H9 (cell line): ENCODE results near the gene CASK. TPM values are rescaled to one million over a fixed set of nuclear protein-coding genes. Genes with fewer than 3 reads are reported as not detected.

Experiments
- DNase-seq: peaks from one replicate; pipeline ENCODE4 v3.0.0-alpha.2; 2017
- H2AFZ ChIP-seq: one replicate; pipeline ENCODE4 v1.6.1; 2013; ENCODE audit warnings: mild to moderate bottlenecking, low read length, control low read depth, moderate library complexity
- H2AK5ac ChIP-seq: 2 replicates; pipeline ENCODE4 v1.6.1; 2013; ENCODE audit warnings: low read length, control low read depth, mixed read lengths; ENCODE audit not compliant: insufficient read length
- H2BK120ac ChIP-seq: one replicate; pipeline ENCODE4 v1.6.1; 2013; ENCODE audit warnings: low read depth, mild to moderate bottlenecking, low read length, control low read depth, inconsistent platforms; ENCODE audit not compliant: poor library complexity, severe bottlenecking
- H2BK12ac ChIP-seq: 2 replicates; pipeline ENCODE4 v1.6.1; 2013; ENCODE audit warnings: low read length, control low read depth, mixed read lengths, low read depth; ENCODE audit not compliant: insufficient read length
- H2BK15ac ChIP-seq: 2 replicates; pipeline ENCODE4 v1.6.1; 2013; ENCODE audit warnings: low read depth, low read length, control low read depth
- H2BK20ac ChIP-seq: one replicate; pipeline ENCODE4 v1.6.1; 2013; ENCODE audit warnings: low read depth, mild to moderate bottlenecking, low read length, control low read depth, inconsistent platforms; ENCODE audit not compliant: poor library complexity, severe bottlenecking
- H2BK5ac ChIP-seq: 2 replicates; pipeline ENCODE4 v1.6.1; 2013; ENCODE audit warnings: low read length, control low read depth, mixed read lengths; ENCODE audit not compliant: insufficient read length
- H3K14ac ChIP-seq: 2 replicates; pipeline ENCODE4 v1.6.1; 2013; ENCODE audit warnings: low read length, control low read depth; ENCODE audit not compliant: insufficient read depth
- H3K18ac ChIP-seq: 2 replicates; pipeline ENCODE4 v1.6.1; 2013; ENCODE audit warnings: low read depth, mild to moderate bottlenecking, mixed read lengths, low read length, control low read depth; ENCODE audit not compliant: insufficient read length
- H3K23ac ChIP-seq: 2 replicates; pipeline ENCODE4 v1.6.1; 2013; ENCODE audit warnings: low read length, control low read depth, mixed read lengths, low read depth; ENCODE audit not compliant: insufficient read length
- H3K23me2 ChIP-seq: 2 replicates; pipeline ENCODE4 v1.6.1; 2013; ENCODE audit warnings: low read depth, mild to moderate bottlenecking, mixed read lengths, low read length, control low read depth; ENCODE audit not compliant: insufficient read length, poor library complexity, severe bottlenecking
- H3K27ac ChIP-seq: 2 replicates; pipeline ENCODE4 v1.5.1; 2013; ENCODE audit warnings: low read length, control low read depth, mixed read lengths, low read depth; ENCODE audit not compliant: insufficient read length
- H3K27me3 ChIP-seq: 2 replicates; pipeline ENCODE4 v1.6.1; 2013; ENCODE audit warnings: low read length, control low read depth, inconsistent platforms; ENCODE audit not compliant: insufficient read depth
- H3K4ac ChIP-seq: 2 replicates; pipeline ENCODE4 v1.6.1; 2013; ENCODE audit warnings: low read depth, mild to moderate bottlenecking, control low read depth, inconsistent platforms, low read length, moderate library complexity
- H3K4me1 ChIP-seq: 2 replicates; pipeline ENCODE4 v1.6.1; 2013; ENCODE audit warnings: low read length, control low read depth, inconsistent platforms; ENCODE audit not compliant: insufficient read depth
- H3K4me2 ChIP-seq: 2 replicates; pipeline ENCODE4 v1.6.1; 2013; ENCODE audit warnings: low read length, control low read depth, mixed read lengths; ENCODE audit not compliant: insufficient read length, insufficient read depth
- H3K56ac ChIP-seq: 2 replicates; pipeline ENCODE4 v1.6.1; 2013; ENCODE audit warnings: low read depth, mild to moderate bottlenecking, mixed read lengths, low read length, control low read depth; ENCODE audit not compliant: insufficient read length
- H3K79me1 ChIP-seq: 2 replicates; pipeline ENCODE4 v1.6.1; 2013; ENCODE audit warnings: low read depth, mild to moderate bottlenecking, moderate library complexity, low read length, control low read depth, inconsistent platforms; ENCODE audit not compliant: insufficient read depth, poor library complexity, severe bottlenecking
- H3K79me2 ChIP-seq: 2 replicates; pipeline ENCODE4 v1.6.1; 2013; ENCODE audit warnings: low read length, control low read depth, inconsistent platforms; ENCODE audit not compliant: insufficient read depth
- H3K9ac ChIP-seq: 2 replicates; pipeline ENCODE4 v1.6.1; 2013; ENCODE audit warnings: low read length, control low read depth, mixed read lengths; ENCODE audit not compliant: insufficient read length; ENCODE audit errors: extremely low read depth
- H3K9me3 ChIP-seq: one replicate; pipeline ENCODE4 v1.6.1; 2013; ENCODE audit warnings: low read depth, low read length, inconsistent platforms; ENCODE audit not compliant: control insufficient read depth
- H3T11ph ChIP-seq: one replicate; pipeline ENCODE4 v1.6.1; 2013; ENCODE audit warnings: mild to moderate bottlenecking, low read length, control low read depth, inconsistent platforms
- H4K20me1 ChIP-seq: one replicate; pipeline ENCODE4 v1.6.1; 2013; ENCODE audit not compliant: control insufficient read depth, insufficient read length, insufficient read depth
- H4K5ac ChIP-seq: 2 replicates; pipeline ENCODE4 v1.6.1; 2013; ENCODE audit warnings: low read depth, mild to moderate bottlenecking, mixed read lengths, low read length, control low read depth; ENCODE audit not compliant: insufficient read length
- H4K8ac ChIP-seq: replicated peaks from 2 replicates; pipeline ENCODE4 v1.6.1; 2013; ENCODE audit warnings: low read length, control low read depth, mixed read lengths, low read depth; ENCODE audit not compliant: insufficient read length
- H4K91ac ChIP-seq: 2 replicates; pipeline ENCODE4 v1.6.1; 2013; ENCODE audit warnings: low read depth, mild to moderate bottlenecking, moderate library complexity, mixed read lengths, low read length, control low read depth; ENCODE audit not compliant: insufficient read length
- H3K27ac Mint-ChIP-seq, 3 experiments: 2 replicates in 2 of 3; 3 replicates in 1 of 3; pipeline ENCODE4 v1.8.0; 2020 to 2021; ENCODE audit warnings: mixed read lengths in 3 of 3, mild to moderate bottlenecking in 1 of 3, moderate library complexity in 1 of 3
- H3K27me3 Mint-ChIP-seq: 2 replicates; pipeline ENCODE4 v1.8.0; 2021; ENCODE audit warnings: low read depth, mild to moderate bottlenecking, moderate library complexity, mixed read lengths
- H3K36me3 Mint-ChIP-seq, 3 experiments: 2 replicates in 2 of 3; 3 replicates in 1 of 3; pipeline ENCODE4 v1.8.0; 2020 to 2021; ENCODE audit warnings: low read depth in 3 of 3, mixed read lengths in 3 of 3; ENCODE audit not compliant: insufficient read depth in 1 of 3
- H3K4me1 Mint-ChIP-seq, 2 experiments: 2 replicates each; pipeline ENCODE4 v1.8.0; 2020; ENCODE audit warnings: mixed read lengths in 2 of 2
- H3K4me3 Mint-ChIP-seq, 2 experiments: 2 replicates in 1 of 2; 3 replicates in 1 of 2; pipeline ENCODE4 v1.8.0; 2020 to 2021; ENCODE audit warnings: mild to moderate bottlenecking in 2 of 2, mixed read lengths in 2 of 2, moderate library complexity in 1 of 2
- H3K9me3 Mint-ChIP-seq, 2 experiments: 2 replicates in 1 of 2; 3 replicates in 1 of 2; pipeline ENCODE4 v1.8.0; 2020; ENCODE audit warnings: mild to moderate bottlenecking in 2 of 2, mixed read lengths in 2 of 2, moderate library complexity in 1 of 2
- WGBS: extraction: QIAGEN DNeasy Blood & Tissue Kit; methylation state at CpG from one replicate; pipeline ENCODE4 v1.1.7; 2013; ENCODE audit warnings: missing lambda C conversion rate, low lambda C conversion rate, mixed read lengths; ENCODE audit not compliant: insufficient read length; ENCODE audit errors: extremely low coverage; 5-methylcytosine and 5-hydroxymethylcytosine counted together
- total RNA-seq: library from RNA; stranded (reverse); gene quantifications from 2 replicates; pipeline ENCODE4 v1.2.1, GENCODE V29; 2021
- TF ChIP-seq, protein P1 (sequence below): fragments of 200-600 bp; sonication (generic); conservative IDR thresholded peaks from 3 replicates; pipeline ENCODE4 v1.8.0; 2021; ENCODE audit warnings: antibody characterized with exemption, mild to moderate bottlenecking

CASK gene
- total RNA-seq, 1 experiment from 2014 or later, result 44.1 TPM

DNA sequence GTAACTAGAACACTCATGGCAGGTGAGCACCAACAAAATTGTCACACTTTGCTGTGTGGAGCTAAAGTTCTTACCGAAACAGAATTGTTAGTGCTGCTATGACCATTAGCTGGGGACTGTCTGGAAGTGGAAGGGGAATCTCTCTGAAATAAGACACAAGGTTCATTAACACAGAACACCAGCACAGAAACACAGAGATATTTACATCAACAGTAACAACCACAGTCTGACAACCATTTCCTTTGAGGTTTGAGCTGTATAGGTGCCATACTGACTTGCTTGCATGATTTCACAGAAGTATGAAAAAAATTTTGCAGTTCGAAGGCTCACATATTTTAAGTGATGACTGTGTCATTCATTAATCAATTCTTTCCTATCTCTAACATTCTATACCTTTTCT is 366.4 kb downstream of the CASK start:
- H3K9me3 Mint-ChIP-seq, result peaks cover 32 to 36% of the 10 kb centered on the region in 2 experiments
- peaks cover 0 to 9% of the 10 kb centered on the region in 2 experiments; a peak in 1 of 4 replicates for H3K4me1 Mint-ChIP-seq
- Histone ChIP-seq H3K4ac (no peak overlapping the region), H3K18ac (no peak overlapping the region), H3K79me2 (no peaks in the 10 kb centered on the region), H2BK120ac (no peak overlapping the region), H3K23me2 (no peaks in the 10 kb centered on the region), H4K8ac (no peak overlapping the region), H3K27me3 (no peaks in the 10 kb centered on the region), H3K4me1 (no peaks in the 10 kb centered on the region), H3K23ac (no peak overlapping the region), H2AFZ (no peak overlapping the region), H3K79me1 (no peaks in the 10 kb centered on the region), H2BK5ac (no peak overlapping the region), H4K5ac (no peak overlapping the region), H4K91ac (no peak overlapping the region), H2AK5ac (no peak overlapping the region), H3K9ac (no peak overlapping the region), H3K9me3 (no peaks in the 10 kb centered on the region), H3K56ac (no peak overlapping the region), H2BK20ac (no peak overlapping the region), H2BK12ac (no peak overlapping the region), H4K20me1 (no peaks in the 10 kb centered on the region), H2BK15ac (no peak overlapping the region), H3K27ac (no peak overlapping the region), H3K14ac (no peak overlapping the region), H3K4me2 (no peak overlapping the region), H3T11ph (no peak overlapping the region)
- no peak overlapping the region for H3K27ac Mint-ChIP-seq
- no CpG with 5 or more reads among the region's 2 CpGs for WGBS
- H3K4me3 Mint-ChIP-seq, result no peak overlapping the region
- H3K36me3 Mint-ChIP-seq, result peaks cover 3 to 12% (median 7%) of the 10 kb centered on the region in 3 experiments; a peak in 6 of 7 replicates
- H3K27me3 Mint-ChIP-seq, result no peaks in the 10 kb centered on the region; the same call in 1 of the 2 replicates
- TF ChIP-seq, protein P1, sequence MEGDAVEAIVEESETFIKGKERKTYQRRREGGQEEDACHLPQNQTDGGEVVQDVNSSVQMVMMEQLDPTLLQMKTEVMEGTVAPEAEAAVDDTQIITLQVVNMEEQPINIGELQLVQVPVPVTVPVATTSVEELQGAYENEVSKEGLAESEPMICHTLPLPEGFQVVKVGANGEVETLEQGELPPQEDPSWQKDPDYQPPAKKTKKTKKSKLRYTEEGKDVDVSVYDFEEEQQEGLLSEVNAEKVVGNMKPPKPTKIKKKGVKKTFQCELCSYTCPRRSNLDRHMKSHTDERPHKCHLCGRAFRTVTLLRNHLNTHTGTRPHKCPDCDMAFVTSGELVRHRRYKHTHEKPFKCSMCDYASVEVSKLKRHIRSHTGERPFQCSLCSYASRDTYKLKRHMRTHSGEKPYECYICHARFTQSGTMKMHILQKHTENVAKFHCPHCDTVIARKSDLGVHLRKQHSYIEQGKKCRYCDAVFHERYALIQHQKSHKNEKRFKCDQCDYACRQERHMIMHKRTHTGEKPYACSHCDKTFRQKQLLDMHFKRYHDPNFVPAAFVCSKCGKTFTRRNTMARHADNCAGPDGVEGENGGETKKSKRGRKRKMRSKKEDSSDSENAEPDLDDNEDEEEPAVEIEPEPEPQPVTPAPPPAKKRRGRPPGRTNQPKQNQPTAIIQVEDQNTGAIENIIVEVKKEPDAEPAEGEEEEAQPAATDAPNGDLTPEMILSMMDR, result no peak
- DNase-seq, result no peak
